Peyer's patch (tissue), 4 donors: ENCODE results near the gene NAV3.

Experiments
- POLR2A ChIP-seq, 2 donors: fragments of 450-650 bp; IDR thresholded peaks; one replicate each; pipeline ENCODE4 v1.5.1; 2017; ENCODE audit warnings: antibody characterized with exemption in 2 of 2, mild to moderate bottlenecking in 2 of 2, moderate library complexity in 2 of 2
- TF ChIP-seq, protein P1 (sequence below), 6 experiments: fragments of 450-650 bp in 4 of 6; fragments of 200-600 bp in 2 of 6; sonication (generic) in 1 of 6; IDR thresholded peaks; one replicate each; pipeline ENCODE4 v1.5.1; 2017 to 2019; ENCODE audit warnings: antibody characterized with exemption in 6 of 6, mild to moderate bottlenecking in 3 of 6, moderate library complexity in 1 of 6

DNA sequence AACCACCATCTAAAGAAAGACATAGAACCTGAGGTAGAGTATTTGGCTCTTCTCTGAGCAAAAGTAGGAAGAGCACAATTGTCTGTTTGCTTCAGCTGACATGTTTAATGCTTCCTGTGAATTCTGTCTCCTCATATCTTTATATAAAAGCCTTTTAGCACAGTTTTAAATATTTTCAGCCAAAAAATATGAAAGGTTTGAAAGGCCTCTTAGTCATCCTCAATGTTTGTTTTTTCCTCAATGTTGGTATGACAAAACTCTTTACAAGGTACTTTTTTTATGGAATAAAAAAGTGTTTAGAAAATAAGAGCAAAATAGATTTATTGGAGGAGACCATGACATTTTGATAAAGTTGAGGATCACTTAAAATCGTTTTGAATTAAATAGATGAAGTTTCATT is 360.9 kb downstream of the NAV3 start:
- TF ChIP-seq, protein P1, sequence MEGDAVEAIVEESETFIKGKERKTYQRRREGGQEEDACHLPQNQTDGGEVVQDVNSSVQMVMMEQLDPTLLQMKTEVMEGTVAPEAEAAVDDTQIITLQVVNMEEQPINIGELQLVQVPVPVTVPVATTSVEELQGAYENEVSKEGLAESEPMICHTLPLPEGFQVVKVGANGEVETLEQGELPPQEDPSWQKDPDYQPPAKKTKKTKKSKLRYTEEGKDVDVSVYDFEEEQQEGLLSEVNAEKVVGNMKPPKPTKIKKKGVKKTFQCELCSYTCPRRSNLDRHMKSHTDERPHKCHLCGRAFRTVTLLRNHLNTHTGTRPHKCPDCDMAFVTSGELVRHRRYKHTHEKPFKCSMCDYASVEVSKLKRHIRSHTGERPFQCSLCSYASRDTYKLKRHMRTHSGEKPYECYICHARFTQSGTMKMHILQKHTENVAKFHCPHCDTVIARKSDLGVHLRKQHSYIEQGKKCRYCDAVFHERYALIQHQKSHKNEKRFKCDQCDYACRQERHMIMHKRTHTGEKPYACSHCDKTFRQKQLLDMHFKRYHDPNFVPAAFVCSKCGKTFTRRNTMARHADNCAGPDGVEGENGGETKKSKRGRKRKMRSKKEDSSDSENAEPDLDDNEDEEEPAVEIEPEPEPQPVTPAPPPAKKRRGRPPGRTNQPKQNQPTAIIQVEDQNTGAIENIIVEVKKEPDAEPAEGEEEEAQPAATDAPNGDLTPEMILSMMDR (IDR thresholded peaks at IDR 0.05) = no peak
- no peak for TF ChIP-seq POLR2A (IDR thresholded peaks at IDR 0.05)
